Tibial nerve (tissue), 4 donors: ENCODE data around the gene TMLHE. TPM values are rescaled to one million over a fixed set of nuclear protein-coding genes. Genes with fewer than 3 reads are reported as not detected.
"Not testable (repeated sequence)": the region's sequence is repeated elsewhere in the genome, so short reads cannot be mapped to it uniquely, and the experiment has no call there.

Experiments used
- DNase-seq, 2 donors: peaks; one replicate each; pipeline ENCODE4 v3.0.0-alpha.2; 2019; ENCODE audit warnings: low spot score in 2 of 2
- H3K27ac ChIP-seq, 4 donors: fragments of 200-600 bp; sonication (generic) in 3 of 4; one replicate each; pipeline ENCODE4 v1.5.1; 2017 to 2019; ENCODE audit warnings: mild to moderate bottlenecking in 1 of 4
- H3K27me3 ChIP-seq, 2 donors: fragments of 200-600 bp; sonication (generic) in 1 of 2; one replicate each; pipeline versions ENCODE4 v1.5.1 to v1.6.0; 2017 to 2019
- H3K36me3 ChIP-seq, 3 donors: fragments of 200-600 bp; sonication (generic); one replicate each; pipeline ENCODE4 v1.5.1; 2018 to 2019
- H3K4me1 ChIP-seq, 4 donors: fragments of 200-600 bp; sonication (generic) in 3 of 4; one replicate each; pipeline ENCODE4 v1.5.1; 2017 to 2019
- H3K4me3 ChIP-seq, 4 donors: fragments of 200-600 bp; sonication (generic) in 3 of 4; one replicate each; pipeline ENCODE4 v1.5.1; 2017 to 2019; ENCODE audit warnings: mild to moderate bottlenecking in 1 of 4, moderate library complexity in 1 of 4
- H3K9me3 ChIP-seq, 4 donors: fragments of 200-600 bp; sonication (generic) in 3 of 4; one replicate each; pipeline ENCODE4 v1.5.1; 2017 to 2019
- CTCF ChIP-seq, 5 experiments: fragments of 200-600 bp in 3 of 5; fragments of 450-650 bp in 2 of 5; sonication (generic) in 3 of 5; IDR thresholded peaks; one replicate each; pipeline ENCODE4 v1.5.1; 2016 to 2019; ENCODE audit warnings: antibody characterized with exemption in 5 of 5, mild to moderate bottlenecking in 3 of 5, moderate library complexity in 2 of 5
- EP300 ChIP-seq, 2 donors: sonication (generic); formaldehyde crosslinking; IDR thresholded peaks; one replicate each; pipeline ENCODE4 v1.6.1; 2017; ENCODE audit warnings: antibody characterized with exemption in 2 of 2, mild to moderate bottlenecking in 1 of 2
- POLR2A ChIP-seq, 2 donors: fragments of 450-650 bp; IDR thresholded peaks; one replicate each; pipeline ENCODE4 v1.6.1; 2017; ENCODE audit warnings: antibody characterized with exemption in 2 of 2, mild to moderate bottlenecking in 2 of 2, moderate library complexity in 2 of 2
- WGBS, 2 donors: methylation state at CpG; one replicate each; pipeline ENCODE4 v1.1.5; 2018; 5-methylcytosine and 5-hydroxymethylcytosine counted together
- total RNA-seq, 4 donors: library from RNA; depleted of rRNA; stranded (reverse); fragments of >200 nt; gene quantifications; one replicate each; pipeline ENCODE4 v1.1.0, GENCODE V29; 2016

TMLHE gene
- total RNA-seq, 4 donors from 2014 or later, result 12.4 to 39.5 (median 25.8) TPM

- Histone ChIP-seq H3K27ac (no peak overlapping the region), H3K9me3 (no peaks in the 10 kb centered on the region), H3K4me3 (no peak overlapping the region), H3K36me3 (no peaks in the 10 kb centered on the region), H3K4me1 (no peaks in the 10 kb centered on the region), H3K27me3 (no peaks in the 10 kb centered on the region)
- no peak for DNase-seq
- TF ChIP-seq EP300 (IDR thresholded peaks at IDR 0.05) (no peak), CTCF (IDR thresholded peaks at IDR 0.05) (no peak), POLR2A (IDR thresholded peaks at IDR 0.05) (no peak)
These were observed 25.0 kb upstream of the TMLHE start for GRCh38 chrX:155637714-155638113.

GRCh38 chrX:155635019-155635418, 22.3 kb upstream of the TMLHE start:
- not testable (repeated sequence) for H3K4me3 ChIP-seq, H3K27me3 ChIP-seq, H3K36me3 ChIP-seq, H3K27ac ChIP-seq, H3K4me1 ChIP-seq, DNase-seq, H3K9me3 ChIP-seq
- WGBS, 2 donors, result 86% methylated on average over 1 of the region's 1 CpG

- no peak for TF ChIP-seq POLR2A (IDR thresholded peaks at IDR 0.05)
- no peak for TF ChIP-seq CTCF (IDR thresholded peaks at IDR 0.05)
- TF ChIP-seq EP300 (IDR thresholded peaks at IDR 0.05), result no peak
- H3K4me3 ChIP-seq, result no peak overlapping the region
- no peaks in the 10 kb centered on the region for H3K4me1 ChIP-seq
- 76 to 83% methylated on average over 3 of the region's 3 CpGs for WGBS, 2 donors
- DNase-seq, result no peak
- H3K36me3 ChIP-seq, result no peaks in the 10 kb centered on the region
- no peaks in the 10 kb centered on the region for H3K27me3 ChIP-seq
- H3K27ac ChIP-seq, result no peak overlapping the region
- H3K9me3 ChIP-seq, result peaks cover 0 to 5% (median 0%) of the 10 kb centered on the region in 4 donors
These were observed 19.8 kb upstream of the TMLHE start for GRCh38 chrX:155632431-155633100.

GRCh38 chrX:155620110-155620509, 7.4 kb upstream of the TMLHE start:
- not testable (repeated sequence) for H3K4me1 ChIP-seq, H3K4me3 ChIP-seq, H3K36me3 ChIP-seq, DNase-seq, H3K27me3 ChIP-seq, H3K27ac ChIP-seq, H3K9me3 ChIP-seq

GRCh38 chrX:155615938-155616337, 3.2 kb upstream of the TMLHE start:
- no peaks in the 10 kb centered on the region for H3K9me3 ChIP-seq
- H3K4me3 ChIP-seq, result no peak overlapping the region
- TF ChIP-seq EP300 (IDR thresholded peaks at IDR 0.05) (no peak), CTCF (IDR thresholded peaks at IDR 0.05) (no peak), POLR2A (IDR thresholded peaks at IDR 0.05) (no peak)
- WGBS, 2 donors, result 72 to 80% methylated on average over 4 of the region's 4 CpGs
- H3K27me3 ChIP-seq, result no peaks in the 10 kb centered on the region
- no peak overlapping the region for H3K27ac ChIP-seq
- peaks cover 0 to 4% (median 0%) of the 10 kb centered on the region in 4 donors for H3K4me1 ChIP-seq
- DNase-seq, result no peak
- no peaks in the 10 kb centered on the region for H3K36me3 ChIP-seq

GRCh38 chrX:155613927-155614559, 1.3 kb upstream of the TMLHE start:
- TF ChIP-seq CTCF (IDR thresholded peaks at IDR 0.05) (no peak), POLR2A (IDR thresholded peaks at IDR 0.05) (no peak), EP300 (IDR thresholded peaks at IDR 0.05) (no peak)
- H3K9me3 ChIP-seq, result no peaks in the 10 kb centered on the region
- no peak overlapping the region for H3K27ac ChIP-seq
- no peaks in the 10 kb centered on the region for H3K36me3 ChIP-seq
- no peak for DNase-seq
- H3K4me1 ChIP-seq, result peaks cover 0 to 4% (median 0%) of the 10 kb centered on the region in 4 donors
- H3K4me3 ChIP-seq, result no peak overlapping the region
- H3K27me3 ChIP-seq, result no peaks in the 10 kb centered on the region
